ENCODE results near the gene MAB21L4. TPM values are rescaled to one million over a fixed set of nuclear protein-coding genes. Genes with fewer than 3 reads are reported as not detected.

Gene MAB21L4
- total RNA-seq, 1 experiment from 2014 or later = not detected

- no peak for TF ChIP-seq POLR2A (IDR thresholded peaks at IDR 0.05; ENCODE audit: borderline replicate concordance, extremely low read depth, insufficient read depth, insufficient read length)
These were observed 56.5 kb downstream of the MAB21L4 start (continued) for GRCh38 chr2:240839152-240840143.

GRCh38 chr2:240837621-240838020 is 58.3 kb downstream of the MAB21L4 start:
- ATAC-seq = no peak
- intact Hi-C loops (cut with micrococcal nuclease) = loop anchor here (10.0 kb wide), 1 partner anchor 173 kb away; no protein-coding TSS in a partner anchor
- BruUV-seq (replicated peaks) = no TSS peak
- TF ChIP-seq POLR2AphosphoS5 (IDR thresholded peaks at IDR 0.05; ENCODE audit: low read depth, low read length) (no peak), ATF3 (IDR thresholded peaks at IDR 0.05) (no peak), ZBTB33 (IDR thresholded peaks at IDR 0.05; ENCODE audit: extremely low read depth, insufficient replicate concordance, low read length) (no peak), REST (IDR thresholded peaks at IDR 0.05; ENCODE audit: low read depth) (no peak), RAD21 (IDR thresholded peaks at IDR 0.05; ENCODE audit: low read depth) (no peak), SP1 (IDR thresholded peaks at IDR 0.05; ENCODE audit: low read depth) (no peak), SRF (IDR thresholded peaks at IDR 0.05; ENCODE audit: low read depth) (no peak), CEBPB (IDR thresholded peaks at IDR 0.05; ENCODE audit: low read depth) (no peak), CTCF (IDR thresholded peaks at IDR 0.05 in 2 of 3, conservative IDR thresholded peaks at IDR 0.05 in 1 of 3; ENCODE audit: borderline replicate concordance in 1 of 3, insufficient read depth in 1 of 3, low read depth in 2 of 3, low read length in 2 of 3) (no peak), CBX3 (IDR thresholded peaks at IDR 0.05; ENCODE audit: low read depth) (no peak), ZNF274 (IDR thresholded peaks at IDR 0.05; ENCODE audit: low read depth, low read length) (no peak), POLR2A (IDR thresholded peaks at IDR 0.05; ENCODE audit: borderline replicate concordance, extremely low read depth, insufficient read depth, insufficient read length) (no peak), FOSL1 (IDR thresholded peaks at IDR 0.05; ENCODE audit: low read depth) (no peak), TCF7L2 (IDR thresholded peaks at IDR 0.05; ENCODE audit: borderline replicate concordance, extremely low read depth, insufficient read depth, insufficient read length) (no peak), JUND (IDR thresholded peaks at IDR 0.05) (no peak), MAX (IDR thresholded peaks at IDR 0.05) (no peak)

More at GRCh38 chr2:240837621-240838020, 58.3 kb downstream of the MAB21L4 start:
- Histone ChIP-seq H4K20me1 (ENCODE audit: insufficient read depth) (no peaks in the 10 kb centered on the region), H3K36me3 (ENCODE audit: control insufficient read depth in 1 of 2, insufficient read depth in 2 of 2, low read length in 2 of 2) (no peaks in the 10 kb centered on the region), H3K4me3 (replicated peaks in 1 of 2; ENCODE audit: low read depth in 1 of 2, low read length in 2 of 2) (no peak overlapping the region), H3K4me1 (ENCODE audit: control insufficient read depth in 1 of 2, insufficient read depth in 2 of 2, low read length in 2 of 2) (no peaks in the 10 kb centered on the region), H3K79me2 (ENCODE audit: insufficient read depth, low read length) (no peaks in the 10 kb centered on the region), H3K4me2 (ENCODE audit: low read length) (no peak overlapping the region), H3K9me3 (ENCODE audit: control insufficient read depth in 1 of 2, insufficient read depth in 1 of 2, low read depth in 1 of 2, low read length in 2 of 2) (no peaks in the 10 kb centered on the region), H3K27me3 (ENCODE audit: insufficient read depth, low read length) (0 out of 2 replicates have a peak, but pooled peaks cover 2% of the 10 kb centered on the region), H3K9me2 (ENCODE audit: insufficient read depth) (no peaks in the 10 kb centered on the region), H3K27ac (ENCODE audit: low read depth, low read length) (no peak overlapping the region), H2AFZ (ENCODE audit: low read depth, low read length, poor library complexity, severe bottlenecking) (no peak overlapping the region), H3K9ac (ENCODE audit: low read length) (no peak overlapping the region)
- POLR2A ChIA-PET = no interaction called here
- CTCF ChIA-PET = no interaction called here
- DNase-seq (ENCODE audit: low read depth, low spot score) = no peak
- RAD21 ChIA-PET (ENCODE audit: low non-redundant PET in 1 of 2, low total read pairs in 2 of 2, uncharacterized antibody in 2 of 2, unreplicated experiment in 2 of 2) = no interaction called here
